Activated CD4-positive, alpha-beta T cell treated with anti-CD3 and anti-CD28 coated beads for 48 hours (primary cell): ENCODE results near the gene LTBP1.
"Not testable (repeated sequence)": the region's sequence is repeated elsewhere in the genome, so short reads cannot be mapped to it uniquely, and the experiment has no call there.

ENCODE experiments used
- DNase-seq: peaks from one replicate; pipeline ENCODE4 v3.0.0-alpha.2; 2020

Gene LTBP1

GRCh38 chr2:32946314-32947075 is at the start of gene LTBP1:
TSS of gene LTBP1 (plus strand) at chr2:32946953. CDS start at chr2:32947325, 372 bp downstream.
- peak; percentile 70 for DNase-seq

GRCh38 chr2:32900246-32900973 is 46.3 kb upstream of the LTBP1 start:
- no peak for DNase-seq

- DNase-seq, result no peak
These were observed 45.4 kb upstream of the LTBP1 start for GRCh38 chr2:32901313-32901712.

- DNase-seq, result no peak
These were observed 44.6 kb upstream of the LTBP1 start for GRCh38 chr2:32902174-32902573.

GRCh38 chr2:32902986-32903385 is 43.8 kb upstream of the LTBP1 start:
- no peak for DNase-seq

- no peak for DNase-seq
These were observed 42.7 kb upstream of the LTBP1 start for GRCh38 chr2:32904074-32904473.

GRCh38 chr2:32904751-32905150 is 42.0 kb upstream of the LTBP1 start:
- no peak for DNase-seq

- DNase-seq, result no peak
These were observed 41.5 kb upstream of the LTBP1 start for GRCh38 chr2:32905270-32905669.

GRCh38 chr2:32910883-32911598 is 35.7 kb upstream of the LTBP1 start:
- no peak for DNase-seq

- no peak for DNase-seq
These were observed 31.1 kb upstream of the LTBP1 start for GRCh38 chr2:32915694-32916093.

- no peak for DNase-seq
These were observed 28.0 kb upstream of the LTBP1 start for GRCh38 chr2:32918774-32919173.

- DNase-seq, result not testable (repeated sequence)
These were observed 26.9 kb upstream of the LTBP1 start for GRCh38 chr2:32919901-32920300.

GRCh38 chr2:32921486-32921885 is 25.3 kb upstream of the LTBP1 start:
- not testable (repeated sequence) for DNase-seq

- no peak for DNase-seq
These were observed 24.3 kb upstream of the LTBP1 start for GRCh38 chr2:32922501-32922900.

- no peak for DNase-seq
These were observed 23.6 kb upstream of the LTBP1 start for GRCh38 chr2:32923109-32923508.

GRCh38 chr2:32925283-32925815 is 21.4 kb upstream of the LTBP1 start:
- no peak for DNase-seq

- no peak for DNase-seq
These were observed 20.6 kb upstream of the LTBP1 start for GRCh38 chr2:32925976-32926707.

GRCh38 chr2:32926708-32927084 is 20.1 kb upstream of the LTBP1 start:
- DNase-seq, result no peak

- DNase-seq, result no peak
These were observed 16.3 kb upstream of the LTBP1 start for GRCh38 chr2:32930436-32930835.

GRCh38 chr2:32931519-32931918 is 15.2 kb upstream of the LTBP1 start:
- DNase-seq, result no peak

- DNase-seq, result no peak
These were observed 14.6 kb upstream of the LTBP1 start for GRCh38 chr2:32931945-32932709.
